B cell (primary cell): ENCODE measurements around the gene FFAR3. TPM values are rescaled to one million over a fixed set of nuclear protein-coding genes. Genes with fewer than 3 reads are reported as not detected.
"Not testable (repeated sequence)": the region's sequence is repeated elsewhere in the genome, so short reads cannot be mapped to it uniquely, and the experiment has no call there.

Experiments used
- ATAC-seq: fragments of 200-7000 bp; cut with Tn5 transposase; one replicate; pipeline ENCODE4 v1.10.0; 2021; ENCODE audit warnings: low read depth, mild to moderate bottlenecking, moderate number of reproducible peaks, moderate library complexity
- CTCF ChIA-PET: fragments of 350-600 bp; sonication (Branson Sonifier 250); formaldehyde crosslinking; loops from one replicate; lab custom pipeline; 2021; ENCODE audit warnings: antibody characterized with exemption, inconsistent platforms; lab: Charles Lee
- POLR2A ChIA-PET: fragments of 350-600 bp; sonication (Branson Sonifier 250); formaldehyde crosslinking; loops from one replicate; lab custom pipeline; 2021; ENCODE audit warnings: antibody characterized with exemption; lab: Charles Lee
- DNase-seq: peaks from one replicate; pipeline ENCODE4 v3.0.0; 2013
- H2AFZ ChIP-seq: 2 replicates; pipeline ENCODE4 v1.6.1; 2012; ENCODE audit warnings: mild to moderate bottlenecking, low read depth, low read length; ENCODE audit not compliant: insufficient read depth, poor library complexity, severe bottlenecking
- H3K27ac ChIP-seq, 2 donors: 1 replicate in 1 of 2; 2 replicates in 1 of 2; pipeline ENCODE4 v1.5.1; 2012 to 2013; ENCODE audit warnings: low read length in 2 of 2, mild to moderate bottlenecking in 2 of 2, moderate library complexity in 1 of 2
- H3K27me3 ChIP-seq, 4 experiments: fragments of 200-600 bp in 1 of 4; sonication (generic) in 1 of 4; replicated peaks in 1 of 4; 1 replicate in 2 of 4; 2 replicates in 2 of 4; pipeline versions ENCODE4 v1.6.1 to v1.7.0; 2013 to 2016; ENCODE audit warnings: low read length in 3 of 4, mild to moderate bottlenecking in 2 of 4, mixed read lengths in 1 of 4, moderate library complexity in 1 of 4; ENCODE audit not compliant: insufficient read depth in 4 of 4, control insufficient read depth in 3 of 4; ENCODE audit errors: control extremely low read depth in 1 of 4
- H3K36me3 ChIP-seq, 2 experiments: replicated peaks in 1 of 2; 1 replicate in 1 of 2; 2 replicates in 1 of 2; pipeline versions ENCODE4 v1.6.1 to v1.7.1; 2013; ENCODE audit warnings: low read length in 1 of 2; ENCODE audit not compliant: insufficient read depth in 2 of 2, control insufficient read depth in 1 of 2; ENCODE audit errors: control extremely low read depth in 1 of 2, extremely low read depth in 1 of 2
- H3K4me1 ChIP-seq, 2 donors: fragments of 200-600 bp in 1 of 2; sonication (generic) in 1 of 2; 1 replicate in 1 of 2; 2 replicates in 1 of 2; pipeline versions ENCODE4 v1.5.1 to v1.6.1; 2013 to 2017; ENCODE audit warnings: low read length in 2 of 2; ENCODE audit not compliant: control insufficient read depth in 2 of 2, insufficient read depth in 2 of 2
- H3K4me2 ChIP-seq: replicated peaks from 2 replicates; pipeline ENCODE3; 2012; ENCODE audit warnings: mild to moderate bottlenecking, low read depth, low read length; ENCODE audit not compliant: poor library complexity, severe bottlenecking
- H3K4me3 ChIP-seq, 5 experiments: fragments of 200-600 bp in 1 of 5; sonication (generic) in 1 of 5; 1 replicate in 3 of 5; 2 replicates in 2 of 5; pipeline versions ENCODE4 v1.5.1 to v1.7.0; 2011 to 2016; ENCODE audit warnings: low read length in 4 of 5, mild to moderate bottlenecking in 4 of 5, low read depth in 2 of 5, control low read depth in 1 of 5, moderate library complexity in 1 of 5; ENCODE audit not compliant: insufficient read depth in 1 of 5; ENCODE audit errors: control extremely low read depth in 1 of 5, extremely low read depth in 1 of 5
- H3K79me2 ChIP-seq: fragments of 200-600 bp; sonication (generic); one replicate; pipeline ENCODE4 v1.6.0; 2016; ENCODE audit warnings: low read length; ENCODE audit not compliant: control insufficient read depth, insufficient read depth
- H3K9ac ChIP-seq: fragments of 200-600 bp; sonication (generic); 2 replicates; pipeline ENCODE4 v1.6.1; 2017; ENCODE audit warnings: mild to moderate bottlenecking, low read length, moderate library complexity
- H3K9me3 ChIP-seq, 3 donors: one replicate each; pipeline versions ENCODE4 v1.6.1 to v1.7.1; 2013; ENCODE audit warnings: low read length in 2 of 3; ENCODE audit not compliant: control insufficient read depth in 2 of 3, insufficient read depth in 1 of 3; ENCODE audit errors: control extremely low read depth in 1 of 3
- H4K20me1 ChIP-seq: 2 replicates; pipeline ENCODE4 v1.6.0; 2012; ENCODE audit warnings: mild to moderate bottlenecking, low read length; ENCODE audit not compliant: insufficient read depth, control insufficient read depth, poor library complexity, severe bottlenecking
- H3K27ac Mint-ChIP-seq: one replicate; pipeline ENCODE4 v1.8.0; 2021; ENCODE audit warnings: mixed read lengths
- H3K27me3 Mint-ChIP-seq: one replicate; pipeline ENCODE4 v1.8.0; 2021; ENCODE audit warnings: mixed read lengths
- H3K4me1 Mint-ChIP-seq: one replicate; pipeline ENCODE4 v1.8.0; 2021; ENCODE audit warnings: mixed read lengths
- H3K4me3 Mint-ChIP-seq: one replicate; pipeline ENCODE4 v1.8.0; 2021; ENCODE audit warnings: mixed read lengths
- H3K9me3 Mint-ChIP-seq: one replicate; pipeline ENCODE4 v1.8.0; 2022; ENCODE audit warnings: mixed read lengths; ENCODE audit not compliant: insufficient read depth
- EZH2 ChIP-seq: IDR thresholded peaks from 2 replicates; pipeline ENCODE4 v1.6.1; 2012; ENCODE audit warnings: borderline replicate concordance, low read depth, mild to moderate bottlenecking, moderate library complexity, low read length; ENCODE audit not compliant: insufficient read depth, poor library complexity, severe bottlenecking
- WGBS: methylation state at CpG from one replicate; pipeline ENCODE4 v1.1.5; 2013; ENCODE audit warnings: missing lambda C conversion rate; ENCODE audit not compliant: insufficient coverage; 5-methylcytosine and 5-hydroxymethylcytosine counted together
- intact Hi-C: fragments of 100-400 bp; cut with micrococcal nuclease; formaldehyde crosslinking; loops from one replicate; pipeline ENCODE4 v1.10.0; 2022
- polyA plus RNA-seq: library from polyadenylated mRNA; depleted of rRNA; stranded (reverse); fragments of >200 nt; gene quantifications from 2 replicates; pipeline ENCODE4 v1.2.3, GENCODE V29; 2012
- total RNA-seq, 2 donors: library from RNA; stranded (reverse); fragments of 120-200 nt in 1 of 2; gene quantifications; 1 replicate in 1 of 2; 2 replicates in 1 of 2; pipeline versions ENCODE4 v1.2.3 to v1.2.4, GENCODE V29; 2013 to 2022
- TF ChIP-seq, protein P1 (sequence below): fragments of 200-600 bp; IDR thresholded peaks from one replicate; pipeline ENCODE4 v1.8.0; 2022; ENCODE audit warnings: antibody characterized with exemption, mild to moderate bottlenecking

FFAR3 gene
- total and polyA plus RNA-seq, 2 donors (not counting 1 experiment from before 2014, with no cell fraction given): 0.63 TPM; not detected in 1

DNA sequence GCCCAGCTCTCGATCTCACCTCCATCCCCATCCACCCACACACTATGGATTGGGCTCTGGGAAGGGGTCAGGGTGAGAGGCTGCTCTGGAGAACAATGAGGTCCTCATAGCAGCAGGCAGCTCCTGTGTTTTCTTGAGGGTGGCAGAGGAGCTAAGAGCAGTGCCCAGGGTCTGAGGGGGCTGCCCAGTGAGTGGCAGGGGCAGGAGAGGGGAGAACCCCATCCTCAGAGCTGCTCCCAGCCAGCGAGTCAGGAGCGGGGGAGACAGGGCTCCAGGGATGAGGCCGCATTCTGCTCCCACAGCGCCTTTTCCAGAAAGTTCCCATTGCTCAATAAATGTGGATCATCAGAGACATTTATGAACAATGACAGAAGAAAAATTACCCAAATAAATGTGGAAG, 1.8 kb downstream of the FFAR3 start:
- H4K20me1 ChIP-seq, H3K4me3 ChIP-seq, H2AFZ ChIP-seq, H3K27me3 ChIP-seq, H3K4me1 Mint-ChIP-seq, DNase-seq, H3K4me2 ChIP-seq, H3K9ac ChIP-seq, POLR2A ChIA-PET, H3K9me3 Mint-ChIP-seq, H3K4me3 Mint-ChIP-seq, ATAC-seq, H3K27ac ChIP-seq, H3K27ac Mint-ChIP-seq, intact Hi-C loops, H3K36me3 ChIP-seq, CTCF ChIA-PET, H3K79me2 ChIP-seq, H3K9me3 ChIP-seq, H3K4me1 ChIP-seq: not testable (repeated sequence)
- no CpG with 5 or more reads among the region's 5 CpGs for WGBS
- H3K27me3 Mint-ChIP-seq: peaks cover 20% of the 10 kb centered on the region

DNA sequence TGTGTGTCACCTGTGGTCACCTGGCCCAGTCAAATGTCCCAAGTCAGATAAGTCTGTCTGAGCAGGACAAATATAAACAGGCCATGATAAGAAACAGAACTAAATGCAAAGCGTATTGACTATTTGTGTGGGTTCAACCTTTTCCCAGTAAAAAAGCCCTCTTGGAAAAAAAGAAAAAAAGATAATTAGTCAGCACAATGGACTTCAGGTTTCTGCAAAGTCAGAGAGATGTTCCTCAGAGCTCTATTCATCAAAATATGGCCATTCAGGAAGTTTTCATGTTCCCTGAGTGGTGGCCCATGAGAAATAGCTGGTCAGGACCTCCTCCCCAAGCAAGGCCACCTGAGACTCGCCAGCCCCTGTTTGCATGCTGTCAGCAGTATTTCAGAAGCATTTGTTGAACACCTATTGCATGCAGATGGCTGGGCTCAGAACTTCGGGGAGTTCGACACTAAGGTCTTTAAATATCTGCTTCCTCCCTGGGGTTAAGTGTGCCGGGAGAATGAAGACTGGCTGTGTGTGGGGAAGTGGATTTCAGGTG, 2.7 kb downstream of the FFAR3 start:
- CTCF ChIA-PET: no interaction called here
- no peak for ATAC-seq
- Histone ChIP-seq H3K27me3 (peaks cover 0 to 13% (median 0%) of the 10 kb centered on the region in 4 experiments), H4K20me1 (no peaks in the 10 kb centered on the region), H3K79me2 (no peaks in the 10 kb centered on the region), H3K4me2 (no peak overlapping the region), H3K27ac (no peak overlapping the region), H2AFZ (no peak overlapping the region), H3K9me3 (no peaks in the 10 kb centered on the region), H3K4me1 (no peaks in the 10 kb centered on the region), H3K4me3 (no peak overlapping the region), H3K36me3 (no peaks in the 10 kb centered on the region), H3K9ac (no peak overlapping the region)
- H3K27me3 Mint-ChIP-seq: peaks cover 19% of the 10 kb centered on the region
- TF ChIP-seq, protein P1, sequence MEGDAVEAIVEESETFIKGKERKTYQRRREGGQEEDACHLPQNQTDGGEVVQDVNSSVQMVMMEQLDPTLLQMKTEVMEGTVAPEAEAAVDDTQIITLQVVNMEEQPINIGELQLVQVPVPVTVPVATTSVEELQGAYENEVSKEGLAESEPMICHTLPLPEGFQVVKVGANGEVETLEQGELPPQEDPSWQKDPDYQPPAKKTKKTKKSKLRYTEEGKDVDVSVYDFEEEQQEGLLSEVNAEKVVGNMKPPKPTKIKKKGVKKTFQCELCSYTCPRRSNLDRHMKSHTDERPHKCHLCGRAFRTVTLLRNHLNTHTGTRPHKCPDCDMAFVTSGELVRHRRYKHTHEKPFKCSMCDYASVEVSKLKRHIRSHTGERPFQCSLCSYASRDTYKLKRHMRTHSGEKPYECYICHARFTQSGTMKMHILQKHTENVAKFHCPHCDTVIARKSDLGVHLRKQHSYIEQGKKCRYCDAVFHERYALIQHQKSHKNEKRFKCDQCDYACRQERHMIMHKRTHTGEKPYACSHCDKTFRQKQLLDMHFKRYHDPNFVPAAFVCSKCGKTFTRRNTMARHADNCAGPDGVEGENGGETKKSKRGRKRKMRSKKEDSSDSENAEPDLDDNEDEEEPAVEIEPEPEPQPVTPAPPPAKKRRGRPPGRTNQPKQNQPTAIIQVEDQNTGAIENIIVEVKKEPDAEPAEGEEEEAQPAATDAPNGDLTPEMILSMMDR: no peak
- no peak for TF ChIP-seq EZH2
- intact Hi-C loops: no loop called here
- H3K9me3 Mint-ChIP-seq: no peaks in the 10 kb centered on the region
- POLR2A ChIA-PET: no interaction called here
- H3K4me1 Mint-ChIP-seq: peaks cover 2% of the 10 kb centered on the region
- no peak for DNase-seq
- 37% methylated on average over 4 of the region's 5 CpGs for WGBS
- no peak overlapping the region for H3K27ac Mint-ChIP-seq
- no peak overlapping the region for H3K4me3 Mint-ChIP-seq
